Measurements from ENCODE around the gene TPRX1.

- TF ChIP-seq CTCF (IDR thresholded peaks at IDR 0.05) (peak in 2 of 3 experiments; percentile 31 to 76), POLR2A (IDR thresholded peaks at IDR 0.05) (no peak)
Measured at GRCh38 chr19:47813304-47813994, 9.1 kb upstream of the TPRX1 start.

Data from testis (tissue), 2 donors.